A673 (cell line): Measurements from ENCODE around the gene MFF. TPM values are rescaled to one million over a fixed set of nuclear protein-coding genes. Genes with fewer than 3 reads are reported as not detected.

Experiments used
- BruUV-seq: library from RNA; stranded (reverse); fragments of 400-500 nt; replicated peaks from 2 replicates; lab custom pipeline; 2021; lab: Mats Ljungman, UMichigan
- CTCF ChIA-PET: fragments of 300-600 bp; sonication (Branson Sonifier 250); formaldehyde crosslinking; loops from one replicate; lab custom pipeline; 2022; ENCODE audit warnings: antibody characterized with exemption; lab: Charles Lee
- POLR2A ChIA-PET: fragments of 300-600 bp; sonication (Branson Sonifier 250); formaldehyde crosslinking; loops from one replicate; lab custom pipeline; 2022; ENCODE audit warnings: antibody characterized with exemption; ENCODE audit not compliant: low non-redundant PET; lab: Charles Lee
- DNase-seq: peaks from one replicate; pipeline ENCODE4 v3.0.0-alpha.2; 2015; ENCODE audit warnings: low spot score
- H3K27ac ChIP-seq: fragments of 200-600 bp; sonication (generic); 2 replicates; pipeline ENCODE4 v1.5.1; 2016; ENCODE audit warnings: mixed run types, low read depth, mild to moderate bottlenecking, mixed read lengths, antibody characterized with exemption, low read length; ENCODE audit not compliant: poor library complexity, severe bottlenecking
- H3K27me3 ChIP-seq: fragments of 200-600 bp; sonication (generic); replicated peaks from 2 replicates; pipeline ENCODE4 v1.6.1; 2017; ENCODE audit warnings: mixed run types, low read depth, mild to moderate bottlenecking, mixed read lengths, antibody characterized with exemption, low read length; ENCODE audit not compliant: insufficient read depth, poor library complexity
- H3K36me3 ChIP-seq: fragments of 200-600 bp; sonication (generic); 2 replicates; pipeline ENCODE4 v1.6.1; 2016; ENCODE audit warnings: mixed run types, mild to moderate bottlenecking, mixed read lengths, antibody characterized with exemption, low read length; ENCODE audit not compliant: insufficient read depth, poor library complexity, severe bottlenecking
- H3K4me1 ChIP-seq: fragments of 200-600 bp; sonication (generic); 2 replicates; pipeline ENCODE4 v1.6.1; 2017; ENCODE audit warnings: mixed run types, mild to moderate bottlenecking, mixed read lengths, antibody characterized with exemption, low read length; ENCODE audit not compliant: insufficient read depth, poor library complexity, severe bottlenecking
- H3K4me3 ChIP-seq: fragments of 200-600 bp; sonication (generic); 2 replicates; pipeline ENCODE4 v1.5.1; 2016; ENCODE audit warnings: low read depth, mixed run types, mild to moderate bottlenecking, mixed read lengths, low read length; ENCODE audit not compliant: poor library complexity, severe bottlenecking
- H3K9me3 ChIP-seq: fragments of 200-600 bp; sonication (generic); 2 replicates; pipeline ENCODE4 v1.6.1; 2016; ENCODE audit warnings: mixed run types, low read depth, mild to moderate bottlenecking, mixed read lengths, antibody characterized with exemption, low read length; ENCODE audit not compliant: poor library complexity, severe bottlenecking
- CTCF ChIP-seq: fragments of 300-800, 200-600 bp; sonication (generic); conservative IDR thresholded peaks from 2 replicates; pipeline ENCODE4 v1.5.1; 2017; ENCODE audit warnings: low read depth, mild to moderate bottlenecking, antibody characterized with exemption, low read length, moderate library complexity, mixed read lengths
- EZH2 ChIP-seq: fragments of 200-600 bp; sonication (generic); IDR thresholded peaks from 2 replicates; pipeline ENCODE4 v1.6.1; 2017; ENCODE audit warnings: borderline replicate concordance, low read depth, mild to moderate bottlenecking, mixed read lengths, antibody characterized with exemption, low read length; ENCODE audit not compliant: poor library complexity, severe bottlenecking
- intact Hi-C: fragments of 100-400 bp; cut with micrococcal nuclease; formaldehyde crosslinking; loops from one replicate; pipeline ENCODE4 v1.10.0; 2022; ENCODE audit not compliant: unreplicated experiment
- total RNA-seq: library from RNA; stranded (reverse); gene quantifications from 2 replicates; pipeline ENCODE4 v1.2.3, GENCODE V29; 2021

MFF gene
- total RNA-seq, 1 experiment from 2014 or later, result 113 TPM

GRCh38 chr2:227398684-227399670, 73.9 kb downstream of the MFF start:
- intact Hi-C loops, result loop anchor here (10.0 kb wide), 1 partner anchor 264 kb away; no protein-coding TSS in a partner anchor
- no peaks in the 10 kb centered on the region for H3K9me3 ChIP-seq
- H3K27me3 ChIP-seq, result no peaks in the 10 kb centered on the region
- no peaks in the 10 kb centered on the region for H3K4me1 ChIP-seq
- ChIA-PET POLR2A (no interaction called here), CTCF (interaction anchor here (0.7 kb wide), 1 partner anchor 17 kb away, joined by 9 read pairs; no protein-coding TSS in a partner anchor)
- H3K27ac ChIP-seq, result no peak overlapping the region
- TF ChIP-seq EZH2 (no peak), CTCF (no peak)
- no peak for DNase-seq
- no peak overlapping the region for H3K4me3 ChIP-seq
- no TSS peak for BruUV-seq
- H3K36me3 ChIP-seq, result no peaks in the 10 kb centered on the region

- ChIA-PET CTCF (no interaction called here), POLR2A (no interaction called here)
- Histone ChIP-seq H3K27me3 (no peaks in the 10 kb centered on the region), H3K36me3 (no peaks in the 10 kb centered on the region), H3K4me1 (peaks cover 3% of the 10 kb centered on the region), H3K9me3 (no peaks in the 10 kb centered on the region), H3K27ac (no peak overlapping the region), H3K4me3 (no peak overlapping the region)
- no peak for DNase-seq
- intact Hi-C loops, result no loop called here
- BruUV-seq, result no TSS peak
- TF ChIP-seq EZH2 (no peak), CTCF (no peak)
Observed at GRCh38 chr2:227401550-227401949, 76.5 kb downstream of the MFF start.

GRCh38 chr2:227402321-227402720, 77.3 kb downstream of the MFF start:
- Histone ChIP-seq H3K4me1 (peaks cover 11% of the 10 kb centered on the region), H3K27ac (no peak overlapping the region), H3K4me3 (no peak overlapping the region), H3K9me3 (no peaks in the 10 kb centered on the region), H3K27me3 (no peaks in the 10 kb centered on the region), H3K36me3 (no peaks in the 10 kb centered on the region)
- intact Hi-C loops, result no loop called here
- no peak for DNase-seq
- BruUV-seq, result no TSS peak
- POLR2A ChIA-PET, result no interaction called here
- CTCF ChIA-PET, result no interaction called here
- TF ChIP-seq EZH2 (no peak), CTCF (no peak)
